HEK293T (cell line): Measurements from ENCODE around the gene RNF217.
A peak's percentile ranks its signal among the peaks of the same experiment; 100 is the strongest.

Source experiments
- BHLHE40 ChIP-seq: fragments of 450-650 bp; IDR thresholded peaks from 2 replicates; pipeline ENCODE4 v1.6.1; 2016; ENCODE audit warnings: mild to moderate bottlenecking, moderate library complexity, borderline replicate concordance
- CTBP1 ChIP-seq: fragments of 450-650 bp; IDR thresholded peaks from 2 replicates; pipeline ENCODE4 v1.6.1; 2016; ENCODE audit warnings: borderline replicate concordance
- FOXA1 ChIP-seq: fragments of 450-650 bp; IDR thresholded peaks from 2 replicates; pipeline ENCODE4 v1.6.1; 2016; ENCODE audit warnings: mild to moderate bottlenecking
- FOXK2 ChIP-seq: fragments of 450-650 bp; IDR thresholded peaks from 2 replicates; pipeline ENCODE4 v1.6.1; 2016; ENCODE audit warnings: mild to moderate bottlenecking
- HDGF ChIP-seq: fragments of 450-650 bp; IDR thresholded peaks from 2 replicates; pipeline ENCODE4 v1.6.1; 2017; ENCODE audit warnings: antibody characterized with exemption, borderline replicate concordance
- NFRKB ChIP-seq: fragments of 450-650 bp; IDR thresholded peaks from 2 replicates; pipeline ENCODE4 v1.6.1; 2016; ENCODE audit warnings: mild to moderate bottlenecking, moderate library complexity
- SP1 ChIP-seq: fragments of 450-650 bp; IDR thresholded peaks from 2 replicates; pipeline ENCODE4 v1.6.1; 2017
- SUZ12 ChIP-seq: fragments of 450-650 bp; IDR thresholded peaks from 2 replicates; pipeline ENCODE4 v1.6.1; 2016; ENCODE audit warnings: mild to moderate bottlenecking
- TARDBP ChIP-seq: fragments of 450-650 bp; IDR thresholded peaks from 2 replicates; pipeline ENCODE4 v1.6.1; 2016
- ZNF384 ChIP-seq: fragments of 450-650 bp; IDR thresholded peaks from 2 replicates; pipeline ENCODE4 v1.6.1; 2016
- TF ChIP-seq, protein P1 (sequence below): fragments of 450-650 bp; IDR thresholded peaks from 2 replicates; pipeline ENCODE4 v1.6.1; 2016

DNA sequence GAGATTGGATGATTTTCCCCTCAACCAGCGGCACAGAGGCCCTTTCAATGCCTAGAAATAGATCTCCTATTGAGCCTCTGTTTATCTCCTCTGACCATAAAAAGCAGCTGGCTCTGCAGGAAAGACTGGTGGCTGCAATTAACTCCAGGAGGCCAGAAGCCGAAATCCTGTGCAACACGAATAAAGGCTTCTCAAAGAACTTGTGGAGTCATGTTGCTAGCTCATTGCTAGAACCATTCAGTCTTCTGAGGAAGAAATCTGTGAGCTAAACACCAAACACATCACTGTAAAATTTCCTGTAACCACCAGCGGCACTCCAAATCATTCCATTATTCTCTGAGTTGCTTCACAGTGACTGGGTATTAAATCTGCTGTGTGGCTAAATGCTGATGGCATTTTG, 142.2 kb downstream of the RNF217 start:
- TF ChIP-seq ZNF384 (no peak), SP1 (no peak), SUZ12 (no peak), FOXA1 (no peak), BHLHE40 (no peak), CTBP1 (peak; percentile 53; the same call in 1 of the 2 replicates), TARDBP (no peak), FOXK2 (0 out of 2 replicates have a peak, but pooled peaks have one; percentile 50), HDGF (no peak), NFRKB (no peak)
- TF ChIP-seq, protein P1, sequence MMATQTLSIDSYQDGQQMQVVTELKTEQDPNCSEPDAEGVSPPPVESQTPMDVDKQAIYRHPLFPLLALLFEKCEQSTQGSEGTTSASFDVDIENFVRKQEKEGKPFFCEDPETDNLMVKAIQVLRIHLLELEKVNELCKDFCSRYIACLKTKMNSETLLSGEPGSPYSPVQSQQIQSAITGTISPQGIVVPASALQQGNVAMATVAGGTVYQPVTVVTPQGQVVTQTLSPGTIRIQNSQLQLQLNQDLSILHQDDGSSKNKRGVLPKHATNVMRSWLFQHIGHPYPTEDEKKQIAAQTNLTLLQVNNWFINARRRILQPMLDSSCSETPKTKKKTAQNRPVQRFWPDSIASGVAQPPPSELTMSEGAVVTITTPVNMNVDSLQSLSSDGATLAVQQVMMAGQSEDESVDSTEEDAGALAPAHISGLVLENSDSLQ: no peak
